ENCODE results near the gene ASCL1. TPM values are rescaled to one million over a fixed set of nuclear protein-coding genes. Genes with fewer than 3 reads are reported as not detected.

The ASCL1 gene
- total RNA-seq, 1 experiment from 2014 or later: not detected

GRCh38 chr12:102963796-102964195 is 6.3 kb downstream of the ASCL1 start:
- H4K20me1 ChIP-seq (ENCODE audit: insufficient read depth): no peaks in the 10 kb centered on the region
- H2AFZ ChIP-seq: no peak overlapping the region
- H3K27ac ChIP-seq: no peak overlapping the region
- H3K27me3 ChIP-seq (ENCODE audit: insufficient read depth, low read depth): peaks cover 64% of the 10 kb centered on the region
- CTCF ChIA-PET: no interaction called here
- no peak for DNase-seq
- no peaks in the 10 kb centered on the region for H3K36me3 ChIP-seq (ENCODE audit: low read depth)
- no peak overlapping the region for H3K4me3 ChIP-seq
- H3K4me1 ChIP-seq (replicated peaks; ENCODE audit: insufficient read depth): no peaks in the 10 kb centered on the region
- no peaks in the 10 kb centered on the region for H3K79me2 ChIP-seq (ENCODE audit: low read depth)
- POLR2A ChIA-PET (ENCODE audit: unreplicated experiment): no interaction called here
- intact Hi-C loops (cut with micrococcal nuclease; ENCODE audit: unreplicated experiment): no loop called here
- H3K4me2 ChIP-seq: no peak overlapping the region
- no peaks in the 10 kb centered on the region for H3K9me3 ChIP-seq (ENCODE audit: insufficient read depth, low read depth)
- TF ChIP-seq CTCF (conservative IDR thresholded peaks at IDR 0.05) (no peak), EZH2 (IDR thresholded peaks at IDR 0.05; ENCODE audit: low read depth) (no peak)
- H3K9me2 ChIP-seq (ENCODE audit: insufficient read depth): no peaks in the 10 kb centered on the region
- no peaks in the 10 kb centered on the region for H3F3A ChIP-seq (ENCODE audit: insufficient read depth, low read depth)
- BruUV-seq (replicated peaks): no TSS peak

GRCh38 chr12:102964872-102965271 is 7.4 kb downstream of the ASCL1 start:
- Histone ChIP-seq H3K4me2 (no peak overlapping the region), H3K79me2 (ENCODE audit: low read depth) (no peaks in the 10 kb centered on the region), H3K36me3 (ENCODE audit: low read depth) (no peaks in the 10 kb centered on the region), H3K4me3 (no peak overlapping the region), H3K9me3 (ENCODE audit: insufficient read depth, low read depth) (no peaks in the 10 kb centered on the region), H3F3A (ENCODE audit: insufficient read depth, low read depth) (no peaks in the 10 kb centered on the region), H3K27ac (no peak overlapping the region), H3K27me3 (ENCODE audit: insufficient read depth, low read depth) (peaks cover 64% of the 10 kb centered on the region), H2AFZ (no peak overlapping the region), H3K9me2 (ENCODE audit: insufficient read depth) (no peaks in the 10 kb centered on the region), H4K20me1 (ENCODE audit: insufficient read depth) (no peaks in the 10 kb centered on the region), H3K4me1 (replicated peaks; ENCODE audit: insufficient read depth) (no peaks in the 10 kb centered on the region)
- TF ChIP-seq EZH2 (IDR thresholded peaks at IDR 0.05; ENCODE audit: low read depth) (no peak), CTCF (conservative IDR thresholded peaks at IDR 0.05) (no peak)
- POLR2A ChIA-PET (ENCODE audit: unreplicated experiment): no interaction called here
- no TSS peak for BruUV-seq (replicated peaks)
- intact Hi-C loops (cut with micrococcal nuclease; ENCODE audit: unreplicated experiment): no loop called here
- DNase-seq: no peak
- CTCF ChIA-PET: no interaction called here

- Histone ChIP-seq H3K4me2 (no peak overlapping the region), H3K9me3 (ENCODE audit: insufficient read depth, low read depth) (no peaks in the 10 kb centered on the region)
- CTCF ChIA-PET: no interaction called here
Measured at GRCh38 chr12:102965281-102966155, 8.0 kb downstream of the ASCL1 start.

More at GRCh38 chr12:102965281-102966155, 8.0 kb downstream of the ASCL1 start:
- intact Hi-C loops (cut with micrococcal nuclease; ENCODE audit: unreplicated experiment): no loop called here
- BruUV-seq (replicated peaks): no TSS peak
- peaks cover 64% of the 10 kb centered on the region for H3K27me3 ChIP-seq (ENCODE audit: insufficient read depth, low read depth)
- no peaks in the 10 kb centered on the region for H4K20me1 ChIP-seq (ENCODE audit: insufficient read depth)
- POLR2A ChIA-PET (ENCODE audit: unreplicated experiment): no interaction called here
- no peak for DNase-seq
- H3F3A ChIP-seq (ENCODE audit: insufficient read depth, low read depth): no peaks in the 10 kb centered on the region
- no peaks in the 10 kb centered on the region for H3K4me1 ChIP-seq (replicated peaks; ENCODE audit: insufficient read depth)
- H3K27ac ChIP-seq: no peak overlapping the region
- H3K9me2 ChIP-seq (ENCODE audit: insufficient read depth): no peaks in the 10 kb centered on the region
- no peak overlapping the region for H2AFZ ChIP-seq
- TF ChIP-seq CTCF (conservative IDR thresholded peaks at IDR 0.05) (no peak), EZH2 (IDR thresholded peaks at IDR 0.05; ENCODE audit: low read depth) (no peak)
- H3K79me2 ChIP-seq (ENCODE audit: low read depth): no peaks in the 10 kb centered on the region
- no peak overlapping the region for H3K4me3 ChIP-seq
- no peaks in the 10 kb centered on the region for H3K36me3 ChIP-seq (ENCODE audit: low read depth)

Data from PC-9 (cell line).